T-helper 1 cell treated with Interleukin-12 subunit alpha and Interleukin-12 subunit beta and Interleukin-4 antibody, amounts not matched to agents 30 μg/mL and 1 μg/mL, for 36 hours (primary cell): ENCODE measurements around the gene GJA3.

Experiments
- H3K27ac Mint-ChIP-seq: one replicate; pipeline ENCODE4 v1.8.0; 2021; ENCODE audit warnings: mild to moderate bottlenecking, mixed read lengths
- H3K27me3 Mint-ChIP-seq: one replicate; pipeline ENCODE4 v1.8.0; 2021; ENCODE audit warnings: low read depth, mixed read lengths
- H3K36me3 Mint-ChIP-seq: one replicate; pipeline ENCODE4 v1.8.0; 2021; ENCODE audit warnings: low read depth, mixed read lengths
- H3K4me1 Mint-ChIP-seq: one replicate; pipeline ENCODE4 v1.8.0; 2021; ENCODE audit warnings: low read depth, mixed read lengths
- H3K4me3 Mint-ChIP-seq: one replicate; pipeline ENCODE4 v1.8.0; 2021; ENCODE audit warnings: mild to moderate bottlenecking, moderate library complexity, mixed read lengths
- H3K9me3 Mint-ChIP-seq: one replicate; pipeline ENCODE4 v1.8.0; 2021; ENCODE audit warnings: mixed read lengths

Gene GJA3

DNA sequence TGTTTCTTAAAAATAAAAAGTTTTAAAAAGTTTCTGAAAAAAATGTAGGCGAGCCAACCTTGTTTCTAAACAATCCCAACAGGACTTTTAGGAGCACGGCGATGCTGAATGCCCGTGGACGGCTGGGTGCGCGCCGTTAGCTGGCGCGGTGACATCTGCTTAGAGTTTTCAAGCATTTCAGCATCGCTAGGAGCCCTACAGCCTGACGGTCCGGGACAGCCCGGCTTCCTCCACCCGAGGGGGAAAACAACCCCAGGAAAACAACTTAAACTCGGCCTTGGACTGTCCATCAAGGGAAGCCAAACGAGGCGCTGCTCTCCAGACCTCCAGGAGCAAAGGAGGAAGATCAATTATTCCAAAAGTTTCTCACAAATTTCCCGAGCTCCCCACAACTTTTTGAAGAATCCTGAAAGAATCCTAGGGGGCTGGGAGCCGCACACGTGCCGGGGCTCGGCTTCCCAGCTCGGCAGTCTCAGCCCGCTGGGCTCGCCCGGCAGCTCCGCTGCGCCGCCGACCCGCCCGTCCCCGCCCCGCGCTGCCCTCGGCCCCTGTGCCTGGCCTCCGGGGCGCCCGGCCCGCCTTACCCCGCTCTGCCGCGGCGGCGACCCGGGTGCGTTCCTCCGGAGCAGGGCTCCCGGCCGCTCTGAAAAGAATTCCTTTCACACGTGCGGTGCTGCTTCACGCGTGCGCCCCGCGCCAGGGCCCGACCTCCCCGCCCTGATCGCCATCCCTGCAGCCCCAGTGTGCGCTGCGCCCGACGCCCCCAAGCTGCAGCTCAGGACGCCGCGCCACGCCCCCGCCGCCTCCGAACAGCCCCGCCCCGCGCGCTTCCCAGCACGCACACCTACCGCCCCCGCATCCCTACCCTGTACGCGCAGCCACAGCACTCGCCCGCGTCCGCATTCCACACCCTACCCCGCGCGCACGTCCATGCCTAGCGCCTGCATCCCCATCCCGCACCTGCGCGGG is at the start of gene GJA3:
GJA3 (minus strand) TSS at position 747 of the 969 bp plus-strand sequence. CDS start 17,764 bp downstream, outside the sequence.
- H3K36me3 Mint-ChIP-seq, result no peaks in the 10 kb centered on the region
- no peaks in the 10 kb centered on the region for H3K9me3 Mint-ChIP-seq
- peak within 1 kb of the TSS; percentile 83 for H3K4me3 Mint-ChIP-seq
- peak within 1 kb of the TSS; percentile 36 for H3K27ac Mint-ChIP-seq
- peaks cover 66% of the 10 kb centered on the region for H3K27me3 Mint-ChIP-seq
- H3K4me1 Mint-ChIP-seq, result peaks cover 16% of the 10 kb centered on the region

DNA sequence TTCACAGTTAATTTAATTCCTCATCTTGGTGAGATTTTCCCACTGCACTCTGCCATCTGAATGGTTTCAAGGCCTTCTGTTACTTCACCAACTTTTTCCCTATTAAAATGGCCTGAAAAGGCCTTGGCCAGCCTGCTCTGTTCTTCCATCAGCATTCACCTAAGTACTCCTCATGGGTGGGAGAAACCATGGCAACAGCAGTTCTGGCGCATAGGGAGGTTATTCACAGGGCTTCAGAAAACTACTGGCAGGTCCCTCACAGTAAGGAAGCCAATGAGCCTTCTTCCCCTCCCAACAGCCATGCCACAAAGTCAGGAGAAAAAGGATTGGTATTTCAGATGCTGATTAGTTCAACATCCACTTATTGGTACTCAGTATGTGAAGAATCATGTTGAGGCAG is 49.1 kb upstream of the GJA3 start:
- Mint-ChIP-seq H3K36me3 (no peaks in the 10 kb centered on the region), H3K27ac (no peak overlapping the region), H3K9me3 (no peaks in the 10 kb centered on the region), H3K4me1 (peaks cover 4% of the 10 kb centered on the region), H3K27me3 (peaks cover 47% of the 10 kb centered on the region), H3K4me3 (no peak overlapping the region)

- Mint-ChIP-seq H3K4me1 (peaks cover 4% of the 10 kb centered on the region), H3K4me3 (no peak overlapping the region), H3K27ac (no peak overlapping the region)
Measured at GRCh38 chr13:20206698-20207235, 45.9 kb upstream of the GJA3 start.

GRCh38 chr13:20206065-20206697 is 45.3 kb upstream of the GJA3 start:
- Mint-ChIP-seq H3K4me1 (peaks cover 4% of the 10 kb centered on the region), H3K36me3 (no peaks in the 10 kb centered on the region), H3K27ac (no peak overlapping the region), H3K4me3 (no peak overlapping the region), H3K27me3 (peaks cover 30% of the 10 kb centered on the region), H3K9me3 (peaks cover 4% of the 10 kb centered on the region)

More at GRCh38 chr13:20206698-20207235, 45.9 kb upstream of the GJA3 start:
- H3K9me3 Mint-ChIP-seq, result peaks cover 2% of the 10 kb centered on the region
- H3K27me3 Mint-ChIP-seq, result peaks cover 30% of the 10 kb centered on the region
- H3K36me3 Mint-ChIP-seq, result no peaks in the 10 kb centered on the region

- H3K27me3 Mint-ChIP-seq, result peaks cover 51% of the 10 kb centered on the region
- H3K4me3 Mint-ChIP-seq, result no peak overlapping the region
- no peaks in the 10 kb centered on the region for H3K36me3 Mint-ChIP-seq
- H3K4me1 Mint-ChIP-seq, result peaks cover 16% of the 10 kb centered on the region
- H3K9me3 Mint-ChIP-seq, result peaks cover 4% of the 10 kb centered on the region
- H3K27ac Mint-ChIP-seq, result no peak overlapping the region
Measured at GRCh38 chr13:20198781-20199180, 37.9 kb upstream of the GJA3 start.

DNA sequence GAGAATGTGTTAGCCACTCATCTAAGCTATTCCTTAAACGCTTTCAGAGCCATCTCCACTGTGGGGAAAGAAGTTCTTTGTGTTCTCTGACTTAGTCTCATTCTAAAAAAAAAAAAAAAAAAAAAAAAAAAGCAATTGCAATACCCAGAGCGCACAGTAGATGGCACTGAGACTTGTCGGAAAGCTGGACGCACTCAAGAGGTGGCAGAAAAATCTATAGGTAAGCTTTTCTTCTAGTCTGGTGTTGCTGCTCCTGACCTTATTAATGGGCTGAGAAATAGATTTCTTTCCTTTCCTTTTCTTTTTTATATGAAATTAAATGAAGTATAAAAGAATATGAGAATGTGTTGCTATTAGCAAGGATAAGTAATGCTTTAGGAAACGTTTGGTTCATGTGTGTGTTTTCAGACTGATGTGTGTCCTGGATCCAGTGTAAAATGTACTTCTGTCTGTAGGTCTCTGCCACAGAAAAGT is 36.5 kb upstream of the GJA3 start:
- Mint-ChIP-seq H3K9me3 (peaks cover 4% of the 10 kb centered on the region), H3K4me3 (no peak overlapping the region), H3K27me3 (peaks cover 55% of the 10 kb centered on the region), H3K27ac (peak overlapping the region; percentile 29), H3K36me3 (no peaks in the 10 kb centered on the region), H3K4me1 (peaks cover 21% of the 10 kb centered on the region)

DNA sequence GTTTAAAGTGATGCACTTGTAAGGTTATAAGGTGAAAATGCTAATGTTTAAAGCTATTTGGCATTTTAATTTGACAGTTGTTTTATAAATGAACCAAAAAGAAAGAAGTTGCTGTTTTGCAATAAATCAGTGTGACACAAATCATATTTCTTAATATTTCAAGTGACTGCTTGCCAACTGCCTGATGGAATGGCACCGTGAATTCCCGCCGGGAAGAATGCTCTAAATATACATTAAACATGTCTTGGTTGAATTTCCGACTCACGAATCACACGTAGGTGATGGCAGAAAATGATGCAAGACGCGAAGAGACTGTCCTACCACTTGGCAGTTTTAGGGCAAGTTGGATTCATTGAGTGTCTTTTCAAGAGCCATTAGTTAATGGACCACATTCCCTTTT is 34.9 kb upstream of the GJA3 start:
- H3K4me1 Mint-ChIP-seq, result peaks cover 21% of the 10 kb centered on the region
- H3K4me3 Mint-ChIP-seq, result no peak overlapping the region
- no peaks in the 10 kb centered on the region for H3K9me3 Mint-ChIP-seq
- H3K36me3 Mint-ChIP-seq, result no peaks in the 10 kb centered on the region
- peaks cover 64% of the 10 kb centered on the region for H3K27me3 Mint-ChIP-seq
- no peak overlapping the region for H3K27ac Mint-ChIP-seq

DNA sequence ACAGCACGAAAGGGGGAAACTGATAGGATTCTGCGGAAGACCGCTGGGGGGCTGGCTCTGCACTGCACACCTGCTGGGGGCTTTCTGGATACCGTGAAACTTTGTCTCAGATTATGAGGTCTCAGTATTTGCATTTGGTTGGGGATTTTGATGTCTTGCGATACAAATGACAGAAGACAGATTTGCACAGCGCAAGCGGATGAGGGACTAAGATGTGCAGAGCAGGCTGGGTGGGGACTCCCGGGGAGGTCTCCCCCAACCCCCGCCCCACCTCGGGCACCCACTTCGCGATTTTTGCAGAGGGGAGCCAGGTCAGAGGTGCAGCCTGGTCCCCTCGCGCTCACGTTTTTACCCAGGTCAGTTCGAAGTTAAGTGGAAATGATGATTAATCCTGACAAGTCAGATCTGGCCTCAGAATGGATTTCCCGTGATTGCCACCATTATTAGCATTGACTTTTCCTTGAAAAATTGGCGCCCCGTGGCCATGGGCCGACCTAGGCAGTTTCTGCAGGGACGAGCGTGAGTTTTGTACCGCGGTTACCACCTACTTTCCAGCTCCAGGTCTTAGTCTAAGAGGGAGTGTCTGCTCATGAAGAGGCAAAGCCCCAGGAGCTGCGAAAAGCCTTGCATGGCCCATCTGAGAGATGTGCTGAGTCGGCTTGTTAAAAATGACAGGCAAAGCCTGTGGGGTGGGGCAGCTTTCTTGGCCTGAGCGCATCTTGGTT is 33.2 kb upstream of the GJA3 start:
- Mint-ChIP-seq H3K36me3 (no peaks in the 10 kb centered on the region), H3K27ac (no peak overlapping the region), H3K27me3 (peaks cover 70% of the 10 kb centered on the region), H3K4me1 (peaks cover 22% of the 10 kb centered on the region), H3K9me3 (no peaks in the 10 kb centered on the region), H3K4me3 (peak overlapping the region; percentile 56)

GRCh38 chr13:20193162-20193906 is 32.5 kb upstream of the GJA3 start:
- H3K27ac Mint-ChIP-seq, result no peak overlapping the region
- no peaks in the 10 kb centered on the region for H3K9me3 Mint-ChIP-seq
- peaks cover 72% of the 10 kb centered on the region for H3K27me3 Mint-ChIP-seq
- no peaks in the 10 kb centered on the region for H3K36me3 Mint-ChIP-seq
- H3K4me1 Mint-ChIP-seq, result peaks cover 21% of the 10 kb centered on the region
- H3K4me3 Mint-ChIP-seq, result peak overlapping the region; percentile 56

GRCh38 chr13:20192836-20193161 is 31.9 kb upstream of the GJA3 start, which contains the start of gene GJB2:
GJB2 (minus strand) TSS chr13:20192938; CDS start chr13:20189581, 3,357 bp downstream.
- Mint-ChIP-seq H3K4me3 (peak within 1 kb of the TSS; percentile 60), H3K36me3 (no peaks in the 10 kb centered on the region), H3K9me3 (no peaks in the 10 kb centered on the region), H3K27me3 (peaks cover 74% of the 10 kb centered on the region), H3K4me1 (peaks cover 21% of the 10 kb centered on the region), H3K27ac (no peak within 1 kb of the TSS)

- peak overlapping the region; percentile 60 for H3K4me3 Mint-ChIP-seq
- no peaks in the 10 kb centered on the region for H3K36me3 Mint-ChIP-seq
- H3K4me1 Mint-ChIP-seq, result peaks cover 21% of the 10 kb centered on the region
- H3K27me3 Mint-ChIP-seq, result peaks cover 77% of the 10 kb centered on the region
- H3K9me3 Mint-ChIP-seq, result no peaks in the 10 kb centered on the region
- no peak overlapping the region for H3K27ac Mint-ChIP-seq
Measured at GRCh38 chr13:20192158-20192835, 31.4 kb upstream of the GJA3 start.

DNA sequence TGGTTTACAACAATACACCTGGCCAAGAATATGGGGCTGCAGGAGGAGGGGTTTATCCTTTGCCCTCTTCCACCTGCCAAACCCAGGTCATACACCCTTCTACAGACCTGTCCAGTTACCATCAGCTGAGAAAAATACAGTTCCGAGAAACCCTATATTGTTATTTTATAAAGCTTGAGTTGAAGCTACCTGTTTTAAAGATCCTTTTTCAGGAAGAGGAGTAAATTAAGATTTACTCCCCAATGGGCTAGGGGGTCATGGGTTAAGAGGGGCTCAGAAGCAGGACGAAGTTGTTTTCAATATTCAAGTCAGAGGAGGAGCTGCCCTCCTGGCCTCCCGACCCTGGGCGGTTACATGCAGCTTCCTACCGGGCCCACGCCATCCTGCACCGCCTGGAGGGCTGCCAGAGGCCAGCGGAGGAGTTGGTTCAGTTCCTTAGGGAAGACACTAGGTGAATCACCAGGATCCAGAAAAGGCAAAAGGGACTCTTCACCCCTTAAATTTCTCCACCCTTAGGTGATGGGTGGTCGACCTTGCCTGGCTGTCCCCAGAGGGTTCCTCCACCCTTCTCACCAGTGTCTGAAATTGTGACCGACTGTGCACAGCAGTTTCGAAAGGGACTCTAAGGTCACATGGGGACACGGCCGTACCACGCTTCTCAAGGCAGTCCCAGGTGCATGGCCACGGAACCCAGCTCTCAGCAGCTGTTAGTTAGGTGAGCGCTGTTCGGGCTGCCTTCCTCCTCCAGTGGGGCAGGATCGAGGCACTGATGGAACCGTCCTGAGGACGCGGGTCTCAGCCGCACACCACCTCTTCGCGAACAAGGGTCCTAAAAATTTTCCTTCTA is 30.7 kb upstream of the GJA3 start:
- no peaks in the 10 kb centered on the region for H3K9me3 Mint-ChIP-seq
- H3K4me3 Mint-ChIP-seq, result peak overlapping the region; percentile 60
- H3K36me3 Mint-ChIP-seq, result no peaks in the 10 kb centered on the region
- H3K27ac Mint-ChIP-seq, result no peak overlapping the region
- peaks cover 17% of the 10 kb centered on the region for H3K4me1 Mint-ChIP-seq
- H3K27me3 Mint-ChIP-seq, result peaks cover 73% of the 10 kb centered on the region
